HepG2 (cell line): Measurements from ENCODE around the gene PLN. TPM values are rescaled to one million over a fixed set of nuclear protein-coding genes. Genes with fewer than 3 reads are reported as not detected.

Experiments
- ATAC-seq: fragments of 200-7000 bp; cut with Tn5 transposase; 3 replicates; pipeline ENCODE4 v1.9.1; 2020; ENCODE audit warnings: mild to moderate bottlenecking, moderate library complexity
- BruUV-seq: library from RNA; stranded (reverse); fragments of 400-500 nt; replicated peaks from 2 replicates; lab custom pipeline; 2021; lab: Mats Ljungman, UMichigan
- CTCF ChIA-PET: fragments of 300-600 bp; formaldehyde crosslinking; extraction: SDS; loops from one replicate; lab custom pipeline; 2021; ENCODE audit warnings: low total read pairs, inconsistent platforms, low intra/inter-chr PET ratio; lab: Yijun Ruan, JAX
- POLR2A ChIA-PET: fragments of 350-600 bp; sonication (Branson Sonifier 250); formaldehyde crosslinking; loops from one replicate; lab custom pipeline; 2020; ENCODE audit warnings: antibody characterized with exemption, inconsistent platforms; lab: Yijun Ruan, JAX
- DNase-seq: peaks from one replicate; pipeline ENCODE4 v3.0.0-alpha.2; 2015; ENCODE audit warnings: low spot score
- FAIRE-seq: peaks from 3 replicates; lab custom pipeline; 2011; peaks lifted over from hg19 to GRCh38; lab: Jason Lieb, UNC
- H2AFZ ChIP-seq: one replicate; pipeline ENCODE4 v1.6.1; 2011; ENCODE audit warnings: low read length, inconsistent platforms
- H3K27ac ChIP-seq: fragments of 300-600 bp; 3 replicates; pipeline ENCODE4 v1.8.0; 2011; ENCODE audit warnings: mixed run types, mild to moderate bottlenecking, mixed read lengths, low read length, inconsistent platforms; ENCODE audit not compliant: insufficient read depth; ENCODE audit errors: extremely low read length
- H3K27me3 ChIP-seq, 2 experiments: fragments of 200-600 bp in 1 of 2; 2 replicates in 1 of 2; 3 replicates in 1 of 2; pipeline versions ENCODE4 v1.6.0 to v1.8.0; 2011; ENCODE audit warnings: low read length in 2 of 2, mild to moderate bottlenecking in 2 of 2, moderate library complexity in 2 of 2, inconsistent platforms in 1 of 2; ENCODE audit not compliant: insufficient read depth in 2 of 2, control insufficient read depth in 1 of 2
- H3K36me3 ChIP-seq, 2 experiments: fragments of 200-600 bp in 1 of 2; replicated peaks in 1 of 2; 2 replicates in 1 of 2; 3 replicates in 1 of 2; pipeline versions ENCODE4 v1.5.1 to v1.8.0; 2011; ENCODE audit warnings: low read length in 2 of 2, inconsistent platforms in 1 of 2; ENCODE audit not compliant: insufficient read depth in 2 of 2, control insufficient read depth in 1 of 2
- H3K4me1 ChIP-seq: 2 replicates; pipeline ENCODE4 v1.5.1; 2012; ENCODE audit warnings: low read length, inconsistent platforms; ENCODE audit not compliant: insufficient read depth
- H3K4me2 ChIP-seq: 2 replicates; pipeline ENCODE4 v1.6.0; 2011; ENCODE audit warnings: low read depth, low read length, inconsistent platforms
- H3K4me3 ChIP-seq, 3 experiments: fragments of 200-600 bp in 1 of 3; sonication (generic), shearing (Covaris generic) in 1 of 3; replicated peaks in 1 of 3; 2 replicates each; pipeline ENCODE4 v1.5.1; 2011 to 2016; ENCODE audit warnings: low read length in 3 of 3, inconsistent platforms in 2 of 3, low read depth in 2 of 3, mild to moderate bottlenecking in 2 of 3, control low read depth in 1 of 3, mixed read lengths in 1 of 3; ENCODE audit not compliant: insufficient read depth in 1 of 3
- H3K79me2 ChIP-seq: one replicate; pipeline ENCODE4 v1.6.1; 2011; ENCODE audit warnings: low read length, inconsistent platforms; ENCODE audit not compliant: insufficient read depth
- H3K9ac ChIP-seq: 2 replicates; pipeline ENCODE4 v1.6.0; 2011; ENCODE audit warnings: mild to moderate bottlenecking, low read depth, low read length, inconsistent platforms; ENCODE audit not compliant: insufficient read depth
- H3K9me3 ChIP-seq: 2 replicates; pipeline ENCODE4 v1.5.1; 2012; ENCODE audit warnings: mild to moderate bottlenecking, low read length
- H4K20me1 ChIP-seq: 2 replicates; pipeline ENCODE4 v1.6.0; 2011; ENCODE audit warnings: inconsistent platforms, mild to moderate bottlenecking, low read length, moderate library complexity; ENCODE audit not compliant: insufficient read depth
- ARNTL ChIP-seq: sonication (generic); formaldehyde crosslinking; IDR thresholded peaks from 2 replicates; pipeline ENCODE4 v1.4.0; 2020; ENCODE audit warnings: mild to moderate bottlenecking, missing genetic modification reagents
- CERS6 ChIP-seq: sonication (generic); formaldehyde crosslinking; IDR thresholded peaks from 2 replicates; pipeline ENCODE4 v1.5.0; 2020; ENCODE audit warnings: missing genetic modification reagents
- HNRNPLL ChIP-seq: fragments of 200-400 bp; formaldehyde crosslinking; IDR thresholded peaks from 2 replicates; pipeline ENCODE4 v1.6.1; 2017; ENCODE audit warnings: mild to moderate bottlenecking, low read depth, low read length; ENCODE audit not compliant: poor library complexity, severe bottlenecking
- IRF1 ChIP-seq: sonication (generic); formaldehyde crosslinking; IDR thresholded peaks from 2 replicates; pipeline ENCODE4 v1.4.0; 2020; ENCODE audit warnings: low read depth, mild to moderate bottlenecking, missing genetic modification reagents
- KDM4B ChIP-seq: sonication (generic); formaldehyde crosslinking; IDR thresholded peaks from 2 replicates; pipeline ENCODE4 v1.4.0; 2020; ENCODE audit warnings: missing genetic modification reagents
- MEIS1 ChIP-seq: sonication (generic); formaldehyde crosslinking; IDR thresholded peaks from 2 replicates; pipeline ENCODE4 v1.9.0; 2021; ENCODE audit warnings: mild to moderate bottlenecking, missing genetic modification reagents, moderate library complexity, borderline replicate concordance
- MYPOP ChIP-seq: sonication (generic); formaldehyde crosslinking; IDR thresholded peaks from 2 replicates; pipeline ENCODE4 v1.8.1; 2023; ENCODE audit warnings: mild to moderate bottlenecking, moderate library complexity, missing genetic modification reagents
- PRDM4 ChIP-seq: sonication (generic); formaldehyde crosslinking; IDR thresholded peaks from 2 replicates; pipeline ENCODE4 v1.9.0; 2021; ENCODE audit warnings: missing genetic modification reagents, borderline replicate concordance
- RBM22 ChIP-seq: fragments of 200-400 bp; formaldehyde crosslinking; optimal IDR thresholded peaks from 2 replicates; pipeline ENCODE3; 2017; ENCODE audit warnings: mild to moderate bottlenecking, low read length, moderate library complexity
- TCF7 ChIP-seq: sonication (generic); IDR thresholded peaks from 2 replicates; pipeline ENCODE4 v1.6.1; 2016; ENCODE audit warnings: antibody characterized with exemption, low read depth
- TRAFD1 ChIP-seq: sonication (generic); formaldehyde crosslinking; IDR thresholded peaks from 2 replicates; pipeline ENCODE4 v1.5.1; 2020; ENCODE audit warnings: missing genetic modification reagents, mild to moderate bottlenecking, borderline replicate concordance
- ZBTB43 ChIP-seq: sonication (generic); formaldehyde crosslinking; conservative IDR thresholded peaks from 2 replicates; pipeline ENCODE4 v1.4.0; 2020; ENCODE audit warnings: missing genetic modification reagents
- ZNF207 ChIP-seq: fragments of 450-650 bp; IDR thresholded peaks from 2 replicates; pipeline ENCODE4 v1.6.1; 2016; ENCODE audit warnings: antibody characterized with exemption, borderline replicate concordance
- ZNF292 ChIP-seq: sonication (generic); formaldehyde crosslinking; IDR thresholded peaks from 2 replicates; pipeline ENCODE4 v1.8.1; 2022; ENCODE audit warnings: mild to moderate bottlenecking, low read depth, missing genetic modification reagents, borderline replicate concordance
- ZNF530 ChIP-seq: sonication (generic); formaldehyde crosslinking; IDR thresholded peaks from 2 replicates; pipeline ENCODE4 v1.5.0; 2020; ENCODE audit warnings: low read depth, mild to moderate bottlenecking, missing genetic modification reagents
- WGBS: methylation state at CpG from one replicate; pipeline ENCODE4 v1.1.6; 2017; ENCODE audit warnings: low lambda C conversion rate; 5-methylcytosine and 5-hydroxymethylcytosine counted together
- in situ Hi-C: cut with HindIII; loops from 2 replicates; pipeline ENCODE4 v1.10.0; 2017; ENCODE audit warnings: low pct_unique_long_range_greater_than_20kb; ENCODE audit not compliant: extremely low pct_ligation_motif_present
- intact Hi-C: fragments of 100-400 bp; cut with micrococcal nuclease; formaldehyde crosslinking; loops from one replicate; pipeline ENCODE4 v1.10.0; 2022; ENCODE audit not compliant: unreplicated experiment
- polyA plus RNA-seq, 8 experiments: library from polyadenylated mRNA; depleted of rRNA in 3 of 8; stranded (reverse) in 7 of 8; unstranded in 1 of 8; fragments of >200 nt; fragmentation: Illumina TruSeq in 4 of 8; extraction: Trizol in 4 of 8; gene quantifications; 2 replicates each; pipeline versions ENCODE4 v1.2.1 to v1.2.3, GENCODE V29; 2011 to 2016; ENCODE audit warnings: low read depth in 4 of 8, missing spikeins in 1 of 8, mixed read lengths in 1 of 8; ENCODE audit not compliant: insufficient read depth in 1 of 8
- total RNA-seq, 5 experiments: library from RNA; depleted of rRNA; stranded (reverse); fragments of >200 nt; fragmentation: Illumina TruSeq; extraction: Trizol; gene quantifications; 2 replicates each; pipeline ENCODE4 v1.2.3, GENCODE V29; 2016; ENCODE audit warnings: low read depth in 1 of 5

PLN gene
- total and polyA plus RNA-seq, 2 of the 13 experiments (the other 11 are each of a cell fraction or from before 2014, with no cell fraction given): not detected

- intact Hi-C loops (no loop called here), in situ Hi-C loops (no loop called here)
- ChIA-PET POLR2A (no interaction called here), CTCF (no interaction called here)
- H3K9me3 ChIP-seq: no peaks in the 10 kb centered on the region
- no peak overlapping the region for H3K4me2 ChIP-seq
- BruUV-seq: no TSS peak
- no peaks in the 10 kb centered on the region for H3K27me3 ChIP-seq
- no peak for ATAC-seq
- no peak overlapping the region for H3K4me3 ChIP-seq
- no peak for DNase-seq
- H3K27ac ChIP-seq: no peak overlapping the region
- H4K20me1 ChIP-seq: no peaks in the 10 kb centered on the region; the same call in 1 of the 2 replicates
- no peaks in the 10 kb centered on the region for H3K36me3 ChIP-seq
- H3K79me2 ChIP-seq: no peaks in the 10 kb centered on the region
- no peaks in the 10 kb centered on the region for H3K4me1 ChIP-seq
- 21% methylated on average over 2 of the region's 2 CpGs for WGBS
- no peak overlapping the region for H3K9ac ChIP-seq
- no peak overlapping the region for H2AFZ ChIP-seq
- FAIRE-seq: no peak
- no peak for TF ChIP-seq ARNTL
- TF ChIP-seq MYPOP (CRISPR knock-in tag): no peak
- TF ChIP-seq RBM22: no peak
- TF ChIP-seq ZBTB43 (CRISPR knock-in tag): no peak
- TF ChIP-seq ZNF292 (CRISPR knock-in tag): no peak
- TF ChIP-seq MEIS1 (CRISPR knock-in tag): no peak
- TF ChIP-seq CERS6: no peak
- TF ChIP-seq HNRNPLL: no peak
- no peak for TF ChIP-seq KDM4B (CRISPR knock-in tag)
- no peak for TF ChIP-seq TRAFD1 (CRISPR knock-in tag)
- no peak for TF ChIP-seq TCF7
- no peak for TF ChIP-seq PRDM4 (CRISPR knock-in tag)
- TF ChIP-seq ZNF207: no peak
- TF ChIP-seq IRF1 (CRISPR knock-in tag): no peak
- no peak for TF ChIP-seq ZNF530 (CRISPR knock-in tag)
Measured at GRCh38 chr6:118524686-118525085, 23.4 kb upstream of the PLN start.
